Measurements from ENCODE around the gene NPL.

DNA sequence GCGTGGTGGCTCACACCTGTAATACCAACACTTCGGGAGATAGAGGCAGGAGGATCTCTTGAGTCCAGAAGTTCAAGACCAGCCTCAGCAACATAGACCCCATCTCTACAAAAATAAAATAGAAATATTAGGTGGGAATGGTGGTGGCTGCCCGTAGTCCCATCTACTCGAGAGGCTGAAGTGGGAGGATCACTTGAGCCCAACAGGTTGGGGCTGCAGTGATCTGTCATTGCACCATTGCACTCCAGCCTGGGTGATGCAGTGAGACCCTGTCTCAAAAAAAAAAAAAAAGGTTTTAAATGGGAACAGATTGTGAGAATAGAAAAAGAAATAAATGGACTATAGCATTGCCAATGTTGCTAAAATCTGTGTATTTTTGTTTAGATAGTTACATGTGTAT lies 60.7 kb downstream of the NPL start:
- TF ChIP-seq, protein P1, sequence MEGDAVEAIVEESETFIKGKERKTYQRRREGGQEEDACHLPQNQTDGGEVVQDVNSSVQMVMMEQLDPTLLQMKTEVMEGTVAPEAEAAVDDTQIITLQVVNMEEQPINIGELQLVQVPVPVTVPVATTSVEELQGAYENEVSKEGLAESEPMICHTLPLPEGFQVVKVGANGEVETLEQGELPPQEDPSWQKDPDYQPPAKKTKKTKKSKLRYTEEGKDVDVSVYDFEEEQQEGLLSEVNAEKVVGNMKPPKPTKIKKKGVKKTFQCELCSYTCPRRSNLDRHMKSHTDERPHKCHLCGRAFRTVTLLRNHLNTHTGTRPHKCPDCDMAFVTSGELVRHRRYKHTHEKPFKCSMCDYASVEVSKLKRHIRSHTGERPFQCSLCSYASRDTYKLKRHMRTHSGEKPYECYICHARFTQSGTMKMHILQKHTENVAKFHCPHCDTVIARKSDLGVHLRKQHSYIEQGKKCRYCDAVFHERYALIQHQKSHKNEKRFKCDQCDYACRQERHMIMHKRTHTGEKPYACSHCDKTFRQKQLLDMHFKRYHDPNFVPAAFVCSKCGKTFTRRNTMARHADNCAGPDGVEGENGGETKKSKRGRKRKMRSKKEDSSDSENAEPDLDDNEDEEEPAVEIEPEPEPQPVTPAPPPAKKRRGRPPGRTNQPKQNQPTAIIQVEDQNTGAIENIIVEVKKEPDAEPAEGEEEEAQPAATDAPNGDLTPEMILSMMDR (IDR thresholded peaks at IDR 0.05): no peak
- TF ChIP-seq POLR2AphosphoS5 (IDR thresholded peaks at IDR 0.05; ENCODE audit: low read depth, low read length) (no peak), GABPA (IDR thresholded peaks at IDR 0.05; ENCODE audit: low read depth) (no peak), EP300 (IDR thresholded peaks at IDR 0.05; ENCODE audit: borderline replicate concordance in 1 of 2, low read depth in 1 of 2, low read length in 1 of 2) (no peak)
- TF ChIP-seq, protein P2, sequence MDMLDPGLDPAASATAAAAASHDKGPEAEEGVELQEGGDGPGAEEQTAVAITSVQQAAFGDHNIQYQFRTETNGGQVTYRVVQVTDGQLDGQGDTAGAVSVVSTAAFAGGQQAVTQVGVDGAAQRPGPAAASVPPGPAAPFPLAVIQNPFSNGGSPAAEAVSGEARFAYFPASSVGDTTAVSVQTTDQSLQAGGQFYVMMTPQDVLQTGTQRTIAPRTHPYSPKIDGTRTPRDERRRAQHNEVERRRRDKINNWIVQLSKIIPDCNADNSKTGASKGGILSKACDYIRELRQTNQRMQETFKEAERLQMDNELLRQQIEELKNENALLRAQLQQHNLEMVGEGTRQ (IDR thresholded peaks at IDR 0.05; ENCODE audit: borderline replicate concordance, low read depth, low read length): no peak
